GM12891 (cell line): ENCODE data around the gene NFILZ.

ENCODE experiments used
- DNase-seq: peaks from one replicate; pipeline ENCODE4 v3.0.0; 2011; ENCODE audit warnings: low spot score; ENCODE audit not compliant: insufficient read length
- FAIRE-seq: peaks from 2 replicates; lab custom pipeline; 2011; peaks lifted over from hg19 to GRCh38; lab: Jason Lieb, UNC
- PAX5 ChIP-seq: IDR thresholded peaks from 2 replicates; pipeline ENCODE4 v1.6.1; 2011; ENCODE audit warnings: low read length, moderate library complexity, mild to moderate bottlenecking; ENCODE audit not compliant: insufficient read depth, severe bottlenecking
- POLR2A ChIP-seq: IDR thresholded peaks from 2 replicates; pipeline ENCODE4 v1.6.1; 2011; ENCODE audit warnings: low read depth, low read length, control low read depth
- POLR2AphosphoS5 ChIP-seq: IDR thresholded peaks from 2 replicates; pipeline ENCODE4 v1.6.1; 2011; ENCODE audit warnings: low read depth, low read length, control low read depth
- POU2F2 ChIP-seq: IDR thresholded peaks from 2 replicates; pipeline ENCODE4 v1.6.1; 2011; ENCODE audit warnings: low read depth, mild to moderate bottlenecking, control low read depth, low read length, moderate library complexity
- SPI1 ChIP-seq: IDR thresholded peaks from 2 replicates; pipeline ENCODE4 v1.6.1; 2011; ENCODE audit warnings: low read depth, low read length, control low read depth
- TAF1 ChIP-seq: IDR thresholded peaks from 2 replicates; pipeline ENCODE4 v1.6.1; 2011; ENCODE audit warnings: low read depth, low read length, control low read depth

The NFILZ gene

DNA sequence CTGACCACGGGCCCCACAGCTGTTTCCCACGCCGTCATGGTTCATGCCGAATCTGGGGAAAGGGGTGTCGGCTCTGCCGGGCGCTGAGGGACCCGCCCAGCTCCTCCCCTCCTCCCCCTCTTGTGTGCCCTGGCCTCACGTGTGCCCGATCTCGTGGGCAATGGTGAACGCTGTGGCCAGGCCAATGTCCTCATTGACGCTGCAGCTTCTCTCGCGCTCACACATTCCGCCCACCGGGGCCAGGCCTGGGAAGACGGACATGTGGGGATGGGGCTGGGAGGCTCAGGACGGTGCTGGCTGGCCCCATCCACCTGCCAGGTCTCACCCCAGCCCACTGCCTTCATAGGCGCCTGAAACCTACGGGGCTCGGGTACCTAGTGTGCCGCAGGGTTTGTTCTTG is 34.3 kb upstream of the NFILZ start:
- FAIRE-seq: no peak
- no peak for DNase-seq

DNA sequence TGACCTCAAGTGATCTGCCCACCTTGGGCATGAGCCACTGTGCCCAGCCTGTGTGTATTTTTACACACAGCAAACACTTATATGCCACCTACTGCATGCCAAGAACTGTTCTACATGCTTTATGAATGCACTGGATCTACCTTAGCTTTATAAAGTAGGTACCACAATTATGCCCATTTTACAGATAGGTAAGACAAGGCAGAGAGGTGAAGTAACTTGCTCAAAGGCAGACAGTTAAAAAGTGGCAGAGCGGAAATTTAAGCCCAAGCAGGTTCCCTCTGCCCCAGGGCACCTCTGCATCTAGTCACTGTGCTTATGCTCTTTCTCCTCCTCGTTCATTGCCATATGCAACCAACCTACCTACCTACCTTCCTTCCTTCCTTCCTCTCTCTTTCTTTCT is 30.4 kb upstream of the NFILZ start:
- FAIRE-seq (no peak), DNase-seq (no peak)
- TF ChIP-seq TAF1 (no peak), PAX5 (no peak), POU2F2 (no peak), SPI1 (no peak), POLR2A (no peak), POLR2AphosphoS5 (no peak)

More for the DNA sequence above, 34.3 kb upstream of the NFILZ start:
- no peak for TF ChIP-seq POLR2A
- TF ChIP-seq POU2F2: no peak

DNA sequence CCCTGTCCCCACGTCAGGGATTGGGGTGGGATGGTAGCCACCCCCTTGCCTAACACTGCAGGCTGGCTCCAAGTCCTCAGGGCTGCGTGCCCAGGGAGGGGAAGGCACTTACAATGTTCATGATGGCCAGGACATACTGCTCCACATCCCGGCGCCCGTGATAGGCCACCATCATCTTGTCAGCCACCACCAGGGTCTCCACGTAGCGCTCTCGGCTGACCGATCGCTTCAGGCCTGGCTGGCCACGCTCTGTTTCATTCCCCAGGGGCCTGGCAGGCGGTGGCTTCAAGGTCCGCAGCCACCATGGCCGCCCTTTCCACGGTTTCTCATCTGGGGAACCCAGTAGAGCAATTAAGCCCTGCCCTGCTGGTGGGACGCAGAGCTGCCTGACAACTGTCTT is 29.6 kb upstream of the NFILZ start:
- no peak for FAIRE-seq
- TF ChIP-seq TAF1 (no peak), PAX5 (no peak)
- no peak for DNase-seq

DNA sequence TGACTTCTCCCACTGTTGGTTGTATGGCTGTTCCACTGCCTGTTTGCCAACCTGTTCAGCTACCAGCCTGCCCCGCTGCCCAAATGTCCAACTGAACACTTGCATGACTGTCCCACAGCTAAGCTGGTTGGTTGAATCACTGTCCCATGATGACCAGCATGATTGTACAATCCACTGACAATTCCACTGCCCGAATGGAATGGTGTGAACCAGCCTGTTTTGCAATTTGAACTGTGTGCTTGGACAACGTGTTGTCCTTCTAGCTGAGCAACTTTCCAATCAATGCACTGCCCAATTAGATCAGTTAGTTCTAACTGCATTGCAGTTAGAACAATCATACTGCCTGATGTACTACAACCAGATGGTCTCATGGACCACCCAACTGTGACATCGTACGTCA is 28.6 kb upstream of the NFILZ start:
- no peak for DNase-seq
- no peak for TF ChIP-seq SPI1
- no peak for TF ChIP-seq TAF1
- TF ChIP-seq POLR2A: no peak
- no peak for TF ChIP-seq POLR2AphosphoS5
- TF ChIP-seq PAX5: no peak
- TF ChIP-seq POU2F2: no peak
- no peak for FAIRE-seq

DNA sequence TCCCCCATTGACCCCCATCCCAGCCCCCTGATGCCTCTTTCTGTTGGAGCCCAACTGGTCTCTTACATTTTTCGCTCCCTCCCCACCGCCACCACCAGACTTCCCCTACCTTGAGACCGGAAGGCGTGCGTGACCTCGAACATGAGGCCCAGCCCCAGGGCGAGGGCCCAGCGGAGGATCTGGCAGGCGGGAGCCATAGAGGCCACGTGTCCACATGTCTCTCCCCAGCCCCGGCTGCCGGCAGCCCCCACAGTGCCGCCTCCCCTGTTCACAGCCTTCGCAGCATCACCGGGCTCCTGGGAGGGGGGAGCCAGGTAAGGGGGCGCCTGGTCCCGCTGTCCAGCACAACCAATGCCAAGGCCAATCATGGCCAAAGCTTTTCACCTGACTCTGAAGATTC is 24.9 kb upstream of the NFILZ start:
- TF ChIP-seq POLR2AphosphoS5 (no peak), POU2F2 (no peak), TAF1 (no peak), PAX5 (no peak), POLR2A (no peak), SPI1 (no peak)
- FAIRE-seq (no peak), DNase-seq (no peak)

DNA sequence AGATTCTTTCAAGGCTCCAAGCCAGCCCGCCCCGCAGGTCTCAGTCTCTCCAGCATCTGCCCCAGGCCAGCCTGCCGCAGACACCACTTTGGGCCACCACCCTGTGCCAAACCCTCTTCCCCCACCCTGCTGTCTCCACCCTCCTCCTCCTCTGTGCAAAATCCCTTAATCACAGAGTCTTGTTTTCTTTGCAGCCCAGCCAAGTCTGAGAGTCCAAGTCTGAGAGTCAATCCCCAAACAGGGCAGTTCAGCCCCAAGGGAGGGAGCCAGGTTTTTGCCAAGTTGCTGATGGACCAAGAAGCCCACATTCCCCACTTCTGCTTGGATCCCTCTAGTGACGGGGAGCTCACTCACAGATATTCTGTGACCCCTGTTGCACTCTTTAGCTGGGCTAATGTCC is 23.0 kb upstream of the NFILZ start:
- no peak for DNase-seq
- FAIRE-seq: no peak
- no peak for TF ChIP-seq POU2F2
- no peak for TF ChIP-seq POLR2AphosphoS5
- no peak for TF ChIP-seq SPI1
- no peak for TF ChIP-seq TAF1
- no peak for TF ChIP-seq PAX5
- no peak for TF ChIP-seq POLR2A

DNA sequence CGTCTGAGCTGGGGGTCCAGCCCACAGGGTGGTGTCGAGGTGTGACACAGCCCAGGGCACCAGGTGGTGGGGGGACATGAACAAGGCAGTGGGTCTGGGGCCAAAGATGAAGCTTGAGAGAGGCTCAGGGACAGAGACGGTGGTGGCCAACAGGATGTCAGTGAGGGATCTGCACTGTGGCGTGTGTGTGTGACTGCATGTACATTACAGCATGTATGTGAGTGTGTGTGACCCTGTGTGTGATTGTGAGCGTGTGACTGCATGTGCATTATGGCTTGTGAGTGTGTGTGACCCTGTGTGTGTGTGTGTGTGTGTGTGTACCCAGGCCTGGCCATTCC is 21.5 kb upstream of the NFILZ start:
- DNase-seq (no peak), FAIRE-seq (no peak)
- TF ChIP-seq PAX5 (no peak), POLR2AphosphoS5 (no peak), POU2F2 (no peak), TAF1 (no peak), SPI1 (no peak), POLR2A (no peak)

DNA sequence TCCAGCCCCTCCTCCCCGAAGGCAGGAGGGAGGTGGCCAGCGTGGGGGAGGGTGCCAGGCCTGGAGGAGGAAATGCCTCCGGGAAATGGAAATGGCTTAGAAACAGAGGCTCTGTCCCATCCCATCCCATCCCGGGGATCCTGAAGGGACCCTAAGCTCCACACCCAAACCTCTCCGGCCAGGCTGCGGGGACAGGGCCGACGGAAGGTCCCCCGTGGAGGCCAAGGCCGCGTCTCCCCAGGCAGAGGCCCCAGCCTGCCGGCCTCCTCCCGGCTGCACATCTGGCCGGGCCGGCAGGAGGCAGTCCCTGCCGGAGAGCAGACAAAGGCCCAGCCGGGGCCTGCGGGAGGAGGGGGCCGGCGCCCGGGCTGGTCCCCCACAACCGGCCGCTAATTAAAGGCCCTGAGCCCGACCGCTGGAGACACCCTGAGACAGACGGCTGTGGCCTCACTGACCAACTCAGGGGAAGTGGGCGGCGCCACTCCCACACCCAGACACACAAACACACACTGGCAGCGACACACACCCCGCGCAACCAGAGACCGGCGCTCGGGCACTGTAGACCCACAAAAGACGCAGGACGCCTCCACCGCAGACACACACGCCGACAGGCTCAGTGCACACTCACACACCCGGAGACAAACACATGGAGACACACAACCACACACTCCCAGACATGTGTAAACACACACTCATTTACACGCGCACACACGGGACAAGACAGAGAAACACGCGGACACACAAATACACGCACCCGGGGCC is 21.0 kb upstream of the NFILZ start:
- TF ChIP-seq POU2F2 (no peak), PAX5 (no peak)
- DNase-seq (no peak), FAIRE-seq (no peak)

DNA sequence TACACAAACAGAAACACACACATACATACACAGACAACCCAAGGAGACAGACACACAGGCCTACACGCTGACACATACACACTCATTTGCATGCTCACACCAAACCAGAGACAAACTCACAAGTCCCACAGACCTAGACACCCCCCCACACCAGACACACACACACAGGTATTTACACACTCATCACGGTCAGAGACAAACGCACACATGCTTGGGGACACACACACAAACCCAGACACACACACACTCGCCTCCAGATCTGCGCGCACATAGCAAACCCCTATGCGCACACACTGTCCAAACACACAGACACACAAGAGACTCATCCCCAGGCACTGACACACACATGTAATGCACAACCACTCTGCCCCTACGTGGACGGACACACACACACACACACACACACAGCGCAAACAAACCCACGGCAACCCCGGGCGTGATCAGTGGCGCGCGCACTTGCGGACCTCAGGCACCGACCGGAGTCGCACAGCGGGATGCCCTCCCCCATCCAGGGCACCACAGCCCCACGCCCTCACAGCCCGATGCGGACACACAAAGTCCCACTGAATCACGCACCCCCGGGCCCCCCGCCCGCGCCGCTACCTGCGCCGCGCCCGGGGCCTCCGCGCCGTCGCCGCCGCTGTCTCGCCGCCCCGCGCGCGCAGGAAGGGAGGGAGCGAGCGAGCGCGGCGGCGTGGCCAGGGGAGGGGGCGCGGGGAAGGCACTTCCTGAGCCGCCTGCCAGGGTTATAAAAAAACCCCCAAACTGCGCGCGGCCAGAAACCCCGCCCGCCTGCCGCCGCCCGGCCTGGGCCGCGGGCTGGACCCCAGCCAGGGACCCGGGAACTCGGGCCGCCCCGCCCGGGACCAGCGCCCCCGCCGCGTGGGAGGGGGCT is 20.1 kb upstream of the NFILZ start, which contains the start of gene ADAMTS10:
Gene ADAMTS10, minus strand, starts transcription at position 675 of the 895 bp plus-strand sequence. CDS start 5,005 bp downstream, outside the sequence.
- DNase-seq: no peak
- TF ChIP-seq POLR2AphosphoS5 (no peak), POLR2A (no peak), PAX5 (no peak), POU2F2 (no peak), SPI1 (no peak), TAF1 (no peak)

More for the DNA sequence above, 20.1 kb upstream of the NFILZ start, which contains the start of gene ADAMTS10:
- FAIRE-seq: peak; percentile 75
